ENCODE measurements around the gene ADAMTS15. TPM values are rescaled to one million over a fixed set of nuclear protein-coding genes. Genes with fewer than 3 reads are reported as not detected.

The ADAMTS15 gene
- total and polyA plus RNA-seq, 2 donors (not counting 1 experiment from before 2014, with no cell fraction given), result not detected

- no peak overlapping the region for H2AFZ ChIP-seq (ENCODE audit: insufficient read depth, low read depth, low read length, poor library complexity, severe bottlenecking)
These were observed 40.5 kb upstream of the ADAMTS15 start for GRCh38 chr11:130407978-130408377.

DNA sequence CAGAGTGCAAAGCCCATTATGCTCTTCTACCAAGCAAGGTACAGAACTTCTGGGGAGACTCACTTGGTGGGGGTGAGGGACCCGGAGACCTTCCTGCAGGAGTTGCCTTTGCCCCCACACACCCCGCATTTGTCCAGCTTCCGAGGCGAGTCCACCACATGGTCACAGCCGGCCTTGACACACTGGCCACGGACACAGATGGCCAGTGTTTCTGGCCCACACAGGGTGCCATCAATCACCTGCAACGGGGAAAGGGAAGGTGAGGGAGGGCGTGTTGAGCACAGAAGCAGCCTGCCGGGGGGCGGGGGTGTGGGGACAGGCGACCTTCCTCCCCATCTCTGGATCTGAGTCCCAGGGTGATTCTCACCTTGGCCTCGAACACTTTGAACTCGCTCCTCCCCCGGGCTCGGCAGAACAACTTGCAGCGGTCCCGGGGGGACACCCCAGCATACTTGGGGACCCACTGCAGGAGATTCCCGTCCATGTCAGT lies 40.0 kb upstream of the ADAMTS15 start:
- H3K27me3 ChIP-seq (replicated peaks in 1 of 4; ENCODE audit: control extremely low read depth in 1 of 4, control insufficient read depth in 3 of 4, insufficient read depth in 4 of 4, low read length in 3 of 4), result peaks cover 0 to 13% (median 0%) of the 10 kb centered on the region in 4 experiments
- H3K4me1 ChIP-seq (ENCODE audit: control insufficient read depth in 2 of 2, insufficient read depth in 2 of 2, low read length in 2 of 2), result no peaks in the 10 kb centered on the region
- no peak overlapping the region for H2AFZ ChIP-seq (ENCODE audit: insufficient read depth, low read depth, low read length, poor library complexity, severe bottlenecking)
- Mint-ChIP-seq H3K27me3 (peaks cover 29% of the 10 kb centered on the region), H3K4me3 (no peak overlapping the region), H3K9me3 (ENCODE audit: insufficient read depth) (no peaks in the 10 kb centered on the region), H3K27ac (no peak overlapping the region), H3K4me1 (no peaks in the 10 kb centered on the region)
- no peak overlapping the region for H3K4me2 ChIP-seq (replicated peaks; ENCODE audit: low read depth, low read length, poor library complexity, severe bottlenecking)
- ATAC-seq (ENCODE audit: low read depth), result no peak
- ChIA-PET POLR2A (no interaction called here), CTCF (interaction anchor here (1.6 kb wide), 1 partner anchor 24 kb away, joined by 3 read pairs; no protein-coding TSS in a partner anchor)
- H3K9me3 ChIP-seq (ENCODE audit: control extremely low read depth in 1 of 3, control insufficient read depth in 2 of 3, insufficient read depth in 1 of 3, low read length in 2 of 3), result no peaks in the 10 kb centered on the region
- no peak overlapping the region for H3K4me3 ChIP-seq (ENCODE audit: control extremely low read depth in 1 of 5, extremely low read depth in 1 of 5, insufficient read depth in 1 of 5, low read depth in 2 of 5, low read length in 4 of 5)
- no peak overlapping the region for H3K27ac ChIP-seq (ENCODE audit: low read length in 2 of 2)
- DNase-seq, result no peak
- H3K79me2 ChIP-seq (ENCODE audit: control insufficient read depth, insufficient read depth, low read length), result no peaks in the 10 kb centered on the region
- H3K36me3 ChIP-seq (replicated peaks in 1 of 2; ENCODE audit: control extremely low read depth in 1 of 2, control insufficient read depth in 1 of 2, extremely low read depth in 1 of 2, insufficient read depth in 2 of 2, low read length in 1 of 2), result no peaks in the 10 kb centered on the region
- intact Hi-C loops (cut with micrococcal nuclease), result no loop called here
- no peak for TF ChIP-seq EZH2 (IDR thresholded peaks at IDR 0.05; ENCODE audit: borderline replicate concordance, insufficient read depth, low read depth, low read length, poor library complexity, severe bottlenecking)
- TF ChIP-seq, protein P1, sequence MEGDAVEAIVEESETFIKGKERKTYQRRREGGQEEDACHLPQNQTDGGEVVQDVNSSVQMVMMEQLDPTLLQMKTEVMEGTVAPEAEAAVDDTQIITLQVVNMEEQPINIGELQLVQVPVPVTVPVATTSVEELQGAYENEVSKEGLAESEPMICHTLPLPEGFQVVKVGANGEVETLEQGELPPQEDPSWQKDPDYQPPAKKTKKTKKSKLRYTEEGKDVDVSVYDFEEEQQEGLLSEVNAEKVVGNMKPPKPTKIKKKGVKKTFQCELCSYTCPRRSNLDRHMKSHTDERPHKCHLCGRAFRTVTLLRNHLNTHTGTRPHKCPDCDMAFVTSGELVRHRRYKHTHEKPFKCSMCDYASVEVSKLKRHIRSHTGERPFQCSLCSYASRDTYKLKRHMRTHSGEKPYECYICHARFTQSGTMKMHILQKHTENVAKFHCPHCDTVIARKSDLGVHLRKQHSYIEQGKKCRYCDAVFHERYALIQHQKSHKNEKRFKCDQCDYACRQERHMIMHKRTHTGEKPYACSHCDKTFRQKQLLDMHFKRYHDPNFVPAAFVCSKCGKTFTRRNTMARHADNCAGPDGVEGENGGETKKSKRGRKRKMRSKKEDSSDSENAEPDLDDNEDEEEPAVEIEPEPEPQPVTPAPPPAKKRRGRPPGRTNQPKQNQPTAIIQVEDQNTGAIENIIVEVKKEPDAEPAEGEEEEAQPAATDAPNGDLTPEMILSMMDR (IDR thresholded peaks at IDR 0.05), result no peak
- H4K20me1 ChIP-seq (ENCODE audit: control insufficient read depth, insufficient read depth, low read length, poor library complexity, severe bottlenecking), result no peaks in the 10 kb centered on the region
- no peak overlapping the region for H3K9ac ChIP-seq (ENCODE audit: low read length)
- WGBS (ENCODE audit: insufficient coverage), result 84% methylated on average over 17 of the region's 18 CpGs

More at GRCh38 chr11:130407978-130408377, 40.5 kb upstream of the ADAMTS15 start:
- no peak for DNase-seq
- Histone ChIP-seq H3K27me3 (replicated peaks in 1 of 4; ENCODE audit: control extremely low read depth in 1 of 4, control insufficient read depth in 3 of 4, insufficient read depth in 4 of 4, low read length in 3 of 4) (peaks cover 0 to 18% (median 0%) of the 10 kb centered on the region in 4 experiments), H3K4me2 (replicated peaks; ENCODE audit: low read depth, low read length, poor library complexity, severe bottlenecking) (no peak overlapping the region), H3K4me3 (ENCODE audit: control extremely low read depth in 1 of 5, extremely low read depth in 1 of 5, insufficient read depth in 1 of 5, low read depth in 2 of 5, low read length in 4 of 5) (no peak overlapping the region), H3K9ac (ENCODE audit: low read length) (no peak overlapping the region), H3K36me3 (replicated peaks in 1 of 2; ENCODE audit: control extremely low read depth in 1 of 2, control insufficient read depth in 1 of 2, extremely low read depth in 1 of 2, insufficient read depth in 2 of 2, low read length in 1 of 2) (no peaks in the 10 kb centered on the region), H3K27ac (ENCODE audit: low read length in 2 of 2) (no peak overlapping the region), H3K79me2 (ENCODE audit: control insufficient read depth, insufficient read depth, low read length) (no peaks in the 10 kb centered on the region), H4K20me1 (ENCODE audit: control insufficient read depth, insufficient read depth, low read length, poor library complexity, severe bottlenecking) (no peaks in the 10 kb centered on the region), H3K4me1 (ENCODE audit: control insufficient read depth in 2 of 2, insufficient read depth in 2 of 2, low read length in 2 of 2) (no peaks in the 10 kb centered on the region), H3K9me3 (ENCODE audit: control extremely low read depth in 1 of 3, control insufficient read depth in 2 of 3, insufficient read depth in 1 of 3, low read length in 2 of 3) (peaks cover 0 to 3% (median 0%) of the 10 kb centered on the region in 3 donors)
- Mint-ChIP-seq H3K4me3 (no peak overlapping the region), H3K4me1 (no peaks in the 10 kb centered on the region), H3K9me3 (ENCODE audit: insufficient read depth) (no peaks in the 10 kb centered on the region), H3K27ac (no peak overlapping the region), H3K27me3 (peaks cover 34% of the 10 kb centered on the region)
- 86% methylated on average over 7 of the region's 7 CpGs for WGBS (ENCODE audit: insufficient coverage)
- ChIA-PET POLR2A (no interaction called here), CTCF (no interaction called here)
- ATAC-seq (ENCODE audit: low read depth), result no peak
- TF ChIP-seq, protein P1 (IDR thresholded peaks at IDR 0.05), result no peak
- no peak for TF ChIP-seq EZH2 (IDR thresholded peaks at IDR 0.05; ENCODE audit: borderline replicate concordance, insufficient read depth, low read depth, low read length, poor library complexity, severe bottlenecking)
- intact Hi-C loops (cut with micrococcal nuclease), result no loop called here

All from B cell (primary cell).